BJ (cell line): Measurements from ENCODE around the gene SIGLEC9. TPM values are rescaled to one million over a fixed set of nuclear protein-coding genes. Genes with fewer than 3 reads are reported as not detected.

Experiments
- CTCF ChIA-PET: fragments of 350-600 bp; formaldehyde crosslinking; extraction: SDS; loops from one replicate; lab custom pipeline; 2021; ENCODE audit warnings: antibody characterized with exemption, inconsistent platforms; lab: Yijun Ruan, JAX
- POLR2A ChIA-PET: fragments of 300-600 bp; sonication (Branson Sonifier 250); formaldehyde crosslinking; extraction: SDS; loops from one replicate; lab custom pipeline; 2021; ENCODE audit warnings: antibody characterized with exemption; lab: Charles Lee
- DNase-seq: peaks from one replicate; pipeline ENCODE4 v3.0.0-alpha.2; 2011; ENCODE audit warnings: low read depth
- H3K27me3 ChIP-seq: 2 replicates; pipeline ENCODE4 v1.6.0; 2011; ENCODE audit warnings: low read length; ENCODE audit not compliant: control insufficient read depth, insufficient read depth
- H3K36me3 ChIP-seq: 2 replicates; pipeline ENCODE4 v1.5.1; 2011; ENCODE audit warnings: low read length; ENCODE audit not compliant: control insufficient read depth, insufficient read depth
- H3K4me3 ChIP-seq: 2 replicates; pipeline ENCODE4 v1.5.1; 2011; ENCODE audit warnings: low read depth, mild to moderate bottlenecking, control low read depth, low read length
- polyA plus RNA-seq: library from polyadenylated mRNA; depleted of rRNA; stranded (reverse); fragments of >200 nt; gene quantifications from 2 replicates; pipeline ENCODE4 v1.2.3, GENCODE V29; 2011
- TF ChIP-seq, protein P1 (sequence below): IDR thresholded peaks from 2 replicates; pipeline ENCODE4 v1.5.1; 2011; ENCODE audit warnings: low read depth, mild to moderate bottlenecking, control low read depth, inconsistent platforms, low read length, moderate library complexity; ENCODE audit not compliant: insufficient read depth

SIGLEC9 gene
- polyA plus RNA-seq, 1 experiment, result not detected

DNA sequence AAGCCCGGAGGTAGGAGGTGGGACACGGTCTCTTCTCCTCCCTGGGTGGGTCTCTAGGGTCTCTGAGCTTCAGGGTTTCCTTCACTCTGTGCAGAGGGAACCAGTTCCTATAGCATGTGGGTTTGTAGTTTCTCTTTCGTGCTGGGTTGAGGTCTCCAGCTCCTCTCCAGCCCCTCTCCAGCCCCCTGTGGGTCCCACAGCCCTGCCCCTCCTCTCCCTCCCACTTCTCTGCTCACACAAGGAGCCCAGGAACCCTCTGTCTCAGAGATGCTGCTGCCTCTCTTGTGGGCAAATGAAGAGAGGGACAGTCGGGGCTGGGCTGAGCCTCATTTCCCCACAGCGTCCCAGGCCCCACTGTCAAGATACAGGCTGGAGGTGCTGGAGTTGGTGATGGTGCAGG, 18.8 kb downstream of the SIGLEC9 start:
- no peaks in the 10 kb centered on the region for H3K36me3 ChIP-seq
- DNase-seq, result no peak
- H3K27me3 ChIP-seq, result no peaks in the 10 kb centered on the region
- TF ChIP-seq, protein P1, sequence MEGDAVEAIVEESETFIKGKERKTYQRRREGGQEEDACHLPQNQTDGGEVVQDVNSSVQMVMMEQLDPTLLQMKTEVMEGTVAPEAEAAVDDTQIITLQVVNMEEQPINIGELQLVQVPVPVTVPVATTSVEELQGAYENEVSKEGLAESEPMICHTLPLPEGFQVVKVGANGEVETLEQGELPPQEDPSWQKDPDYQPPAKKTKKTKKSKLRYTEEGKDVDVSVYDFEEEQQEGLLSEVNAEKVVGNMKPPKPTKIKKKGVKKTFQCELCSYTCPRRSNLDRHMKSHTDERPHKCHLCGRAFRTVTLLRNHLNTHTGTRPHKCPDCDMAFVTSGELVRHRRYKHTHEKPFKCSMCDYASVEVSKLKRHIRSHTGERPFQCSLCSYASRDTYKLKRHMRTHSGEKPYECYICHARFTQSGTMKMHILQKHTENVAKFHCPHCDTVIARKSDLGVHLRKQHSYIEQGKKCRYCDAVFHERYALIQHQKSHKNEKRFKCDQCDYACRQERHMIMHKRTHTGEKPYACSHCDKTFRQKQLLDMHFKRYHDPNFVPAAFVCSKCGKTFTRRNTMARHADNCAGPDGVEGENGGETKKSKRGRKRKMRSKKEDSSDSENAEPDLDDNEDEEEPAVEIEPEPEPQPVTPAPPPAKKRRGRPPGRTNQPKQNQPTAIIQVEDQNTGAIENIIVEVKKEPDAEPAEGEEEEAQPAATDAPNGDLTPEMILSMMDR, result no peak
- CTCF ChIA-PET, result no interaction called here
- POLR2A ChIA-PET, result no interaction called here
- no peak overlapping the region for H3K4me3 ChIP-seq

DNA sequence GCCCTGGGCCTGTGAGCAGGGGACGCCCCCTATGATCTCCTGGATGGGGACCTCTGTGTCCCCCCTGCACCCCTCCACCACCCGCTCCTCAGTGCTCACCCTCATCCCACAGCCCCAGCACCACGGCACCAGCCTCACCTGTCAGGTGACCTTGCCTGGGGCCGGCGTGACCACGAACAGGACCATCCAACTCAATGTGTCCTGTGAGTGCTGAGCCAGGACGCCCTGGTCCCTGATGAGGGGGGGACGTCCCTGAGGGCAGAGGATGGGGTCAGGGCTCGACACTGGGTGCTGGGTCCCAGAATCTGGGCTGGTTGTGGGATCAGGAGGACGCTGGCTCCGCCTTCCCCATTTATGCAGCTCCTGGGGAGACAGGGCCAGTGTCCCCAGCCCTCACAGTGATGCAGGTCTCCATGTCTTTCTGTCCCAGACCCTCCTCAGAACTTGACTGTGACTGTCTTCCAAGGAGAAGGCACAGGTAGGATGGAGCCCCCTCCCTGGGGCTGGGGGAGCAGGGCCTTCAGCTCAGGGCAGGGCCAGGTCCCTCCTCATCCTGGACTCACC, 19.9 kb downstream of the SIGLEC9 start:
- TF ChIP-seq, protein P1, result no peak
- no peaks in the 10 kb centered on the region for H3K27me3 ChIP-seq
- no peaks in the 10 kb centered on the region for H3K36me3 ChIP-seq
- ChIA-PET CTCF (no interaction called here), POLR2A (no interaction called here)
- no peak for DNase-seq
- no peak overlapping the region for H3K4me3 ChIP-seq

DNA sequence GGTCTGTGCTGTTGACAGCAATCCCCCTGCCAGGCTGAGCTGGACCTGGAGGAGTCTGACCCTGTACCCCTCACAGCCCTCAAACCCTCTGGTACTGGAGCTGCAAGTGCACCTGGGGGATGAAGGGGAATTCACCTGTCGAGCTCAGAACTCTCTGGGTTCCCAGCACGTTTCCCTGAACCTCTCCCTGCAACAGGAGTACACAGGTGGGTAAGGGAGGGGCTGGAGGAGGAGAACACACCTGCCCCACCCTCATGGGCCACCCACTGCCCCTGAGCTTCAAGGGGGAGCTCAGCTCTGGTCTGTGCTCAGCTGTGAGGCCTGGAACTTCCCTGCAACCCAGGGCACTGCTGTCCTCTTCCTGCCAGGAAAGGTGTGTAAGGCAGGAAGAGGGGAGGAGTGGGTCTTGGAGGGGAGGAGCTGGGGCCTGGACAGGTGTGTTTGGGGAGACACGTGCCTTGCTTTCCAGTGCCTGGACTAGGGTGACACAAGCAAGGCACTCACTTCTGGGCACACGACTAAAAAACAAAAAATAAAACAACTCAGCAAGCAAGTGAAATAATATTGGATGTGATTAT, 21.3 kb downstream of the SIGLEC9 start:
- CTCF ChIA-PET, result interaction anchor here (1.0 kb wide), 1 partner anchor 9 kb away, joined by 3 read pairs; no protein-coding TSS in a partner anchor
- no peaks in the 10 kb centered on the region for H3K36me3 ChIP-seq
- DNase-seq, result no peak
- TF ChIP-seq, protein P1, result no peak
- POLR2A ChIA-PET, result no interaction called here
- no peak overlapping the region for H3K4me3 ChIP-seq
- H3K27me3 ChIP-seq, result no peaks in the 10 kb centered on the region

DNA sequence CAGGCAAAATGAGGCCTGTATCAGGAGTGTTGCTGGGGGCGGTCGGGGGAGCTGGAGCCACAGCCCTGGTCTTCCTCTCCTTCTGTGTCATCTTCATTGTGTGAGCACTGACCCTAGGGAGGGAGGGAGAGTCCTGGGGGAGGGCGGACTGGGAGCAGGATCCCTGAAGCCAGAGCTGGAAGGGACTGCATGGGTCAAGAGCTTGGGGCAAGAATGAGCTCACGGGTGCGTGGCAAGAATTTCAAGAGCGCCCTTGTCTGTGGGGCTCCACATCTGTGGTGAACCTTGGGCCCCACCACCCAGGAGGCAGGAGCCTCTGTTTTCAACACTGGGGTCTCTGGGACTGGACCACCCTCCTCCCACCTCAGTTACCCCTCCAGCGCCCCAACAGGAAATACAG, 22.0 kb downstream of the SIGLEC9 start:
- Histone ChIP-seq H3K36me3 (no peaks in the 10 kb centered on the region), H3K27me3 (no peaks in the 10 kb centered on the region), H3K4me3 (no peak overlapping the region)
- POLR2A ChIA-PET, result no interaction called here
- TF ChIP-seq, protein P1, result no peak
- CTCF ChIA-PET, result interaction anchor here (1.3 kb wide), 1 partner anchor 12 kb away, joined by 4 read pairs; no protein-coding TSS in a partner anchor
- DNase-seq, result no peak

DNA sequence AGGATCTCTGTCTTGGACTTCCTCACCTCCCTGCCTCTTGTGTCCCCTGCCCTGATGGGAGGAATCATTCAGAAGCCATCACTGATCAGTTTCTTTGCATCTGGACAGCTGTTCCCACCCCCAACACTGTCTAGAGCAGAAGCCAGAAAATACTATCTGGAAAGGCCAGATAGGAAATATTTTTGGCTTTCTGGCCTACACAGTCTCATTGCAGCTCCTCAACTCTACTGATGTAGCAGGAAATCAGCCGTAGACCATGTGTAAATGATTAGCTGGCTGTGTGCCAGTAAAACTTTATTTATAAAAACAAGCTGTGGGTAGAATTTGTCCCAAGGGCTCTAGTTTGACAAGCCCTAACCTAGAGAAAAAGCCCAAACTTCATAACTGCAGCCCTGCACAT, 23.0 kb downstream of the SIGLEC9 start:
- CTCF ChIA-PET, result interaction anchor here (1.1 to 1.3 kb wide), 2 partner anchors 11 to 23 kb away, joined by 3 to 4 read pairs; partner anchors contain the start of gene SIGLEC9
- no peak for DNase-seq
- TF ChIP-seq, protein P1, result no peak

More for the DNA sequence above, 23.0 kb downstream of the SIGLEC9 start:
- no peaks in the 10 kb centered on the region for H3K36me3 ChIP-seq
- H3K27me3 ChIP-seq, result no peaks in the 10 kb centered on the region
- H3K4me3 ChIP-seq, result no peak overlapping the region
- POLR2A ChIA-PET, result no interaction called here
